HG02763 (cell line): Measurements from ENCODE around the gene ZNF775.

Source experiments
- ATAC-seq: cut with Tn5 transposase; IDR thresholded peaks from one replicate; pipeline ENCODE4 v1.9.1; 2021; ENCODE audit warnings: mild to moderate bottlenecking, moderate library complexity; ENCODE audit not compliant: unreplicated experiment

The ZNF775 gene

GRCh38 chr7:150432915-150433892, 54.1 kb downstream of the ZNF775 start:
- ATAC-seq = peak; percentile 24

GRCh38 chr7:150434240-150434639, 55.1 kb downstream of the ZNF775 start:
- no peak for ATAC-seq

GRCh38 chr7:150435047-150435389, 55.9 kb downstream of the ZNF775 start:
- ATAC-seq = no peak

GRCh38 chr7:150435390-150436073, 56.4 kb downstream of the ZNF775 start:
- ATAC-seq = peak; percentile 95

- ATAC-seq = no peak
Measured at GRCh38 chr7:150439967-150440366, 60.8 kb downstream of the ZNF775 start.

- no peak for ATAC-seq
Measured at GRCh38 chr7:150441524-150441923, 62.4 kb downstream of the ZNF775 start.

- no peak for ATAC-seq
Measured at GRCh38 chr7:150442811-150443210, 63.7 kb downstream of the ZNF775 start.

GRCh38 chr7:150443793-150444540, 64.8 kb downstream of the ZNF775 start:
- no peak for ATAC-seq

- ATAC-seq = no peak
Measured at GRCh38 chr7:150444674-150445365, 65.7 kb downstream of the ZNF775 start.

GRCh38 chr7:150446288-150446938, 67.3 kb downstream of the ZNF775 start:
- ATAC-seq = no peak
